H9 (cell line): ENCODE results near the gene ERAL1. TPM values are rescaled to one million over a fixed set of nuclear protein-coding genes. Genes with fewer than 3 reads are reported as not detected.

Experiments used
- DNase-seq: peaks from one replicate; pipeline ENCODE4 v3.0.0-alpha.2; 2017
- H2AFZ ChIP-seq: one replicate; pipeline ENCODE4 v1.6.1; 2013; ENCODE audit warnings: mild to moderate bottlenecking, low read length, control low read depth, moderate library complexity
- H2AK5ac ChIP-seq: 2 replicates; pipeline ENCODE4 v1.6.1; 2013; ENCODE audit warnings: low read length, control low read depth, mixed read lengths; ENCODE audit not compliant: insufficient read length
- H2BK120ac ChIP-seq: one replicate; pipeline ENCODE4 v1.6.1; 2013; ENCODE audit warnings: low read depth, mild to moderate bottlenecking, low read length, control low read depth, inconsistent platforms; ENCODE audit not compliant: poor library complexity, severe bottlenecking
- H2BK12ac ChIP-seq: 2 replicates; pipeline ENCODE4 v1.6.1; 2013; ENCODE audit warnings: low read length, control low read depth, mixed read lengths, low read depth; ENCODE audit not compliant: insufficient read length
- H2BK15ac ChIP-seq: 2 replicates; pipeline ENCODE4 v1.6.1; 2013; ENCODE audit warnings: low read depth, low read length, control low read depth
- H2BK20ac ChIP-seq: one replicate; pipeline ENCODE4 v1.6.1; 2013; ENCODE audit warnings: low read depth, mild to moderate bottlenecking, low read length, control low read depth, inconsistent platforms; ENCODE audit not compliant: poor library complexity, severe bottlenecking
- H2BK5ac ChIP-seq: 2 replicates; pipeline ENCODE4 v1.6.1; 2013; ENCODE audit warnings: low read length, control low read depth, mixed read lengths; ENCODE audit not compliant: insufficient read length
- H3K14ac ChIP-seq: 2 replicates; pipeline ENCODE4 v1.6.1; 2013; ENCODE audit warnings: low read length, control low read depth; ENCODE audit not compliant: insufficient read depth
- H3K18ac ChIP-seq: 2 replicates; pipeline ENCODE4 v1.6.1; 2013; ENCODE audit warnings: low read depth, mild to moderate bottlenecking, mixed read lengths, low read length, control low read depth; ENCODE audit not compliant: insufficient read length
- H3K23ac ChIP-seq: 2 replicates; pipeline ENCODE4 v1.6.1; 2013; ENCODE audit warnings: low read length, control low read depth, mixed read lengths, low read depth; ENCODE audit not compliant: insufficient read length
- H3K23me2 ChIP-seq: 2 replicates; pipeline ENCODE4 v1.6.1; 2013; ENCODE audit warnings: low read depth, mild to moderate bottlenecking, mixed read lengths, low read length, control low read depth; ENCODE audit not compliant: insufficient read length, poor library complexity, severe bottlenecking
- H3K27ac ChIP-seq: 2 replicates; pipeline ENCODE4 v1.5.1; 2013; ENCODE audit warnings: low read length, control low read depth, mixed read lengths, low read depth; ENCODE audit not compliant: insufficient read length
- H3K27me3 ChIP-seq: 2 replicates; pipeline ENCODE4 v1.6.1; 2013; ENCODE audit warnings: low read length, control low read depth, inconsistent platforms; ENCODE audit not compliant: insufficient read depth
- H3K4ac ChIP-seq: 2 replicates; pipeline ENCODE4 v1.6.1; 2013; ENCODE audit warnings: low read depth, mild to moderate bottlenecking, control low read depth, inconsistent platforms, low read length, moderate library complexity
- H3K4me1 ChIP-seq: 2 replicates; pipeline ENCODE4 v1.6.1; 2013; ENCODE audit warnings: low read length, control low read depth, inconsistent platforms; ENCODE audit not compliant: insufficient read depth
- H3K4me2 ChIP-seq: 2 replicates; pipeline ENCODE4 v1.6.1; 2013; ENCODE audit warnings: low read length, control low read depth, mixed read lengths; ENCODE audit not compliant: insufficient read length, insufficient read depth
- H3K56ac ChIP-seq: 2 replicates; pipeline ENCODE4 v1.6.1; 2013; ENCODE audit warnings: low read depth, mild to moderate bottlenecking, mixed read lengths, low read length, control low read depth; ENCODE audit not compliant: insufficient read length
- H3K79me1 ChIP-seq: 2 replicates; pipeline ENCODE4 v1.6.1; 2013; ENCODE audit warnings: low read depth, mild to moderate bottlenecking, moderate library complexity, low read length, control low read depth, inconsistent platforms; ENCODE audit not compliant: insufficient read depth, poor library complexity, severe bottlenecking
- H3K79me2 ChIP-seq: 2 replicates; pipeline ENCODE4 v1.6.1; 2013; ENCODE audit warnings: low read length, control low read depth, inconsistent platforms; ENCODE audit not compliant: insufficient read depth
- H3K9ac ChIP-seq: 2 replicates; pipeline ENCODE4 v1.6.1; 2013; ENCODE audit warnings: low read length, control low read depth, mixed read lengths; ENCODE audit not compliant: insufficient read length; ENCODE audit errors: extremely low read depth
- H3K9me3 ChIP-seq: one replicate; pipeline ENCODE4 v1.6.1; 2013; ENCODE audit warnings: low read depth, low read length, inconsistent platforms; ENCODE audit not compliant: control insufficient read depth
- H3T11ph ChIP-seq: one replicate; pipeline ENCODE4 v1.6.1; 2013; ENCODE audit warnings: mild to moderate bottlenecking, low read length, control low read depth, inconsistent platforms
- H4K20me1 ChIP-seq: one replicate; pipeline ENCODE4 v1.6.1; 2013; ENCODE audit not compliant: control insufficient read depth, insufficient read length, insufficient read depth
- H4K5ac ChIP-seq: 2 replicates; pipeline ENCODE4 v1.6.1; 2013; ENCODE audit warnings: low read depth, mild to moderate bottlenecking, mixed read lengths, low read length, control low read depth; ENCODE audit not compliant: insufficient read length
- H4K8ac ChIP-seq: replicated peaks from 2 replicates; pipeline ENCODE4 v1.6.1; 2013; ENCODE audit warnings: low read length, control low read depth, mixed read lengths, low read depth; ENCODE audit not compliant: insufficient read length
- H4K91ac ChIP-seq: 2 replicates; pipeline ENCODE4 v1.6.1; 2013; ENCODE audit warnings: low read depth, mild to moderate bottlenecking, moderate library complexity, mixed read lengths, low read length, control low read depth; ENCODE audit not compliant: insufficient read length
- H3K27ac Mint-ChIP-seq, 3 experiments: 2 replicates in 2 of 3; 3 replicates in 1 of 3; pipeline ENCODE4 v1.8.0; 2020 to 2021; ENCODE audit warnings: mixed read lengths in 3 of 3, mild to moderate bottlenecking in 1 of 3, moderate library complexity in 1 of 3
- H3K27me3 Mint-ChIP-seq: 2 replicates; pipeline ENCODE4 v1.8.0; 2021; ENCODE audit warnings: low read depth, mild to moderate bottlenecking, moderate library complexity, mixed read lengths
- H3K36me3 Mint-ChIP-seq, 3 experiments: 2 replicates in 2 of 3; 3 replicates in 1 of 3; pipeline ENCODE4 v1.8.0; 2020 to 2021; ENCODE audit warnings: low read depth in 3 of 3, mixed read lengths in 3 of 3; ENCODE audit not compliant: insufficient read depth in 1 of 3
- H3K4me1 Mint-ChIP-seq, 2 experiments: 2 replicates each; pipeline ENCODE4 v1.8.0; 2020; ENCODE audit warnings: mixed read lengths in 2 of 2
- H3K4me3 Mint-ChIP-seq, 2 experiments: 2 replicates in 1 of 2; 3 replicates in 1 of 2; pipeline ENCODE4 v1.8.0; 2020 to 2021; ENCODE audit warnings: mild to moderate bottlenecking in 2 of 2, mixed read lengths in 2 of 2, moderate library complexity in 1 of 2
- H3K9me3 Mint-ChIP-seq, 2 experiments: 2 replicates in 1 of 2; 3 replicates in 1 of 2; pipeline ENCODE4 v1.8.0; 2020; ENCODE audit warnings: mild to moderate bottlenecking in 2 of 2, mixed read lengths in 2 of 2, moderate library complexity in 1 of 2
- WGBS: extraction: QIAGEN DNeasy Blood & Tissue Kit; methylation state at CpG from one replicate; pipeline ENCODE4 v1.1.7; 2013; ENCODE audit warnings: missing lambda C conversion rate, low lambda C conversion rate, mixed read lengths; ENCODE audit not compliant: insufficient read length; ENCODE audit errors: extremely low coverage; 5-methylcytosine and 5-hydroxymethylcytosine counted together
- total RNA-seq: library from RNA; stranded (reverse); gene quantifications from 2 replicates; pipeline ENCODE4 v1.2.1, GENCODE V29; 2021
- TF ChIP-seq, protein P1 (sequence below): fragments of 200-600 bp; sonication (generic); conservative IDR thresholded peaks from 3 replicates; pipeline ENCODE4 v1.8.0; 2021; ENCODE audit warnings: antibody characterized with exemption, mild to moderate bottlenecking

ERAL1 gene
- total RNA-seq, 1 experiment from 2014 or later = 67.8 TPM

DNA sequence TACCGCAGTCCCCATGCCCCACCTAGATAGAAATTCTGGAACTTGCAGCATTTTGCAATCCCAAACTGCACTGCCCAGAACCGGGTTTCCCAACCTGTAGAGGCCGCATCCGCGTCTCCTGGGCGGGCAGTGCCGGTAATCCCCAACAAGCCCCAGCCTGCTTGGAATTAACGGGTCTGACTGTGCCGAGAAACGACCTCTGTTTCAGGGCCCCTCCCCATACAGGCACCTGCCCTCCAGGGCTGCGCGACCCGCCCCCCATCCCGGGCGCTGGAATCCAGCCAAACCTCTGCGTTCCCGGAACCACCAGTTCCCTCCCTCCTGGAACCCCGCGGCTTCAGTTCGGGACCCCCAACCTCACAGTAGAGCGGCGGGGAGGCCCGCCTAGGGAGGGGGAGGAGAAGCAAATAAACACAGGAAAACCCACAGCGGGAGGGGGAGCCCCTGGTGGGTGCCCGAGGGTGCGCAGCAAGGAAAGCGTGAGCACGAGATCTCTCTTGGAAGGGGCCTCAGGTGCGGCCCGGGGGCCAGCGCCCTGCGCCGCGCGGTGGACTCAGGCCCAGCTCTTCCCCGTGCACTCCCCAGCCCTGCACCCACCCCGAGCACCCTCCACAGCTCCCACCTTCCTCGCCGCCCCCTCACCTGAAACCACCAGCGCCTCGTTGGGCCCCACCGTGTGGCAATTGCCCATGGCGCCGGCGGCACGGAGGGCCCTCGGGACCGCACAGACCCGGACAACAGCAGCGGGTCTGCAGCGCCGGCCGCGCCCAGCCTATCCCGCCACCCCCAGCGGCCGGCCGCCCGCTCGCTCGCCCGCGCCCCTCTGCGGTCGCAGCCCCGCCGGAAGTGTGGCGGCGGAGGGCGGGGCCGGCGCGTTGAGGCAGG, 42.3 kb downstream of the ERAL1 start, which contains the start of gene FLOT2:
Gene FLOT2, minus strand, starts transcription at position 850 of the 885 bp plus-strand sequence. Its CDS starts 159 bp downstream, at position 691.
- Mint-ChIP-seq H3K27ac (peak within 1 kb of the TSS; percentile 78 to 96 (median 86); a peak in 6 of 7 replicates), H3K4me1 (peaks cover 25 to 28% of the 10 kb centered on the region in 2 experiments), H3K36me3 (peaks cover 20 to 34% (median 21%) of the 10 kb centered on the region in 3 experiments), H3K9me3 (no peaks in the 10 kb centered on the region; a peak in 1 of 5 replicates), H3K4me3 (peak within 1 kb of the TSS; percentile 93 to 96), H3K27me3 (peaks cover 3% of the 10 kb centered on the region)
- Histone ChIP-seq H2AK5ac (no peak within 1 kb of the TSS), H3K79me1 (peaks cover 4% of the 10 kb centered on the region), H2BK120ac (no peak within 1 kb of the TSS), H4K91ac (no peak within 1 kb of the TSS), H3K9me3 (no peaks in the 10 kb centered on the region), H2AFZ (no peak within 1 kb of the TSS), H3T11ph (no peak within 1 kb of the TSS), H3K4me2 (peak within 1 kb of the TSS; percentile 63), H3K27ac (no peak within 1 kb of the TSS), H2BK15ac (no peak within 1 kb of the TSS), H2BK12ac (no peak within 1 kb of the TSS), H4K8ac (no peak within 1 kb of the TSS), H3K14ac (peak within 1 kb of the TSS; percentile 49), H3K4ac (no peak within 1 kb of the TSS), H3K27me3 (0 out of 2 replicates have a peak, but pooled peaks cover 3% of the 10 kb centered on the region), H2BK5ac (no peak within 1 kb of the TSS), H3K23me2 (peaks cover 6% of the 10 kb centered on the region), H4K20me1 (no peaks in the 10 kb centered on the region), H3K23ac (no peak within 1 kb of the TSS), H3K4me1 (peaks cover 9% of the 10 kb centered on the region), H3K56ac (no peak within 1 kb of the TSS), H3K9ac (peak within 1 kb of the TSS; percentile 60), H2BK20ac (no peak within 1 kb of the TSS), H4K5ac (no peak within 1 kb of the TSS), H3K79me2 (peaks cover 4% of the 10 kb centered on the region; the same call in 1 of the 2 replicates), H3K18ac (peak within 1 kb of the TSS; percentile 23)
- no CpG with 5 or more reads among the region's 73 CpGs for WGBS
- peak; percentile 77 for DNase-seq
- TF ChIP-seq, protein P1, sequence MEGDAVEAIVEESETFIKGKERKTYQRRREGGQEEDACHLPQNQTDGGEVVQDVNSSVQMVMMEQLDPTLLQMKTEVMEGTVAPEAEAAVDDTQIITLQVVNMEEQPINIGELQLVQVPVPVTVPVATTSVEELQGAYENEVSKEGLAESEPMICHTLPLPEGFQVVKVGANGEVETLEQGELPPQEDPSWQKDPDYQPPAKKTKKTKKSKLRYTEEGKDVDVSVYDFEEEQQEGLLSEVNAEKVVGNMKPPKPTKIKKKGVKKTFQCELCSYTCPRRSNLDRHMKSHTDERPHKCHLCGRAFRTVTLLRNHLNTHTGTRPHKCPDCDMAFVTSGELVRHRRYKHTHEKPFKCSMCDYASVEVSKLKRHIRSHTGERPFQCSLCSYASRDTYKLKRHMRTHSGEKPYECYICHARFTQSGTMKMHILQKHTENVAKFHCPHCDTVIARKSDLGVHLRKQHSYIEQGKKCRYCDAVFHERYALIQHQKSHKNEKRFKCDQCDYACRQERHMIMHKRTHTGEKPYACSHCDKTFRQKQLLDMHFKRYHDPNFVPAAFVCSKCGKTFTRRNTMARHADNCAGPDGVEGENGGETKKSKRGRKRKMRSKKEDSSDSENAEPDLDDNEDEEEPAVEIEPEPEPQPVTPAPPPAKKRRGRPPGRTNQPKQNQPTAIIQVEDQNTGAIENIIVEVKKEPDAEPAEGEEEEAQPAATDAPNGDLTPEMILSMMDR = peak; percentile 17; the same call in 2 of the 3 replicates
